DMS53 (cell line): ENCODE data around the gene DCHS2.
"Not testable (repeated sequence)": the region's sequence is repeated elsewhere in the genome, so short reads cannot be mapped to it uniquely, and the experiment has no call there.

Experiments used
- DNase-seq: peaks from one replicate; lab custom pipeline; 2025; lab: John Stamatoyannopoulos, UW

DCHS2 gene

DNA sequence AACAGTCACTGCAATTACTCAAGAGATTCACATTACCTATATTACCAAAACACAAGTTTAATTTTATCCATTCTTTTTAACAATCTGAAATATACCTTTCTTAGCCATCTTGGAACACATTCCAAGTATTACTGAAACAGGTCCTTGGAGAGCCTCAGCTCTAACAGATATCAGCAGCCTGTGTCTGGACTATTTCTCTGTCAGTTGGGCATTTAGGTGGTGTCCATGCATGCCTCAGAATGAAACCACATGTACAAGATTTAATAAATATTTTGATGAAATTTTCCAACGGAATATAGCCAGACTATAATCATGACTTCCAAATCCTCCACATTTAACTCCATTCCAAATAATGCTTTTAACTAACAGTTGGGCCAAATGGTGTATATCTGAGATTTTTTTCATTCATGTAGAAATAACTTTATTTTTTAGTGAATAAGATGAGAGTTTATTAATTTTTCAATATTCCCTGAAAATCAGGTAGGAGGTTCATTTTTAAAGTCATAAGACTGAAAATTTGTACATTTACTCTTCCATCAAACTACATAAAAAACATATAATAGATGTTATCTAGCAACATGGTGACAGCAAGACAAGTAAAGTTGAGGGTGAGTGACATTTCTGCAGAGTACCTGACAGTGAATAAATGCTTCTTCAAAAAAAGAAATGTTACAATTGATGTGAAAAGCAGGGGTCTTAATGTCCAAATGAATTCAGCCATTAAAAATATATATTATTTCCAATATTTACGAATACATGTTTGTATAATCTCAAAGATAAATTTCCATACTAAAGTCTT, 174.2 kb downstream of the DCHS2 start:
- DNase-seq = no peak

DNA sequence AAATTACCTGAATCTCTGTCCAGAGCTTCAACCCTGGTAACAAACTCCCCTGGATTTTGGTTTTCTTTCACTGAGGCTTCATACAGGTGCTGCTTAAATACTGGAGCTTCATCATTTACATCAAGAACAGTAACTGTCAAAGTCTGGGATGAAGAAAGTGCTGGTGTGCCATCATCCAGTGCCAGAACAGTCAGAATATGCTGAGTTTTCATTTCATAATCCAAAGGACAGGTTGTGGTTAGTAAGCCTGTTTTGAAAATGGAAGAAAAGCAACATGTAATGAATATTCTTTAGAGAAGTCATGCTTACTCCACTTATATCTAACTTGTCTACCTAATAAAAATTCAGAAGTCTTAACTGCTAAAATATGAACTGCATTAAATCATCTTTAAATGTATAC, 175.9 kb downstream of the DCHS2 start:
- DNase-seq = no peak

DNA sequence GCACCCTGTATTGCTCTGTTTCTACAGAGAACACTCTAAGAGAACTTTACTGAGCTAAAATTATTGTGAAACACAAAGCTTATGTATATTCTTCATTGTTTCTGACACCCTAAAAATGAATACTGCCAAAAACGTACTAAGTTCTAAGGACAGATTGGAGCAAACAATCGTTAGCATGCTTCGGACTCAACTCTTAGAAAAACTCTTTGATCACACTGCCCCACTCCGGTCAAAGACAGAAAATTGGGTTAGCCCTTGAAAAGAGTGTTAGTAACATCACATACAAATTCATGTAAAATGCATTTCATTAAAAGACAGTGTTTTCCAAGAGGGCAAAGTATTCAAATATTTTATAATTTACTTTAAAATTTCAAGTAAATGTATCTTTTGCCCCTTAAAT, 177.4 kb downstream of the DCHS2 start:
- peak; percentile 14 for DNase-seq

DNA sequence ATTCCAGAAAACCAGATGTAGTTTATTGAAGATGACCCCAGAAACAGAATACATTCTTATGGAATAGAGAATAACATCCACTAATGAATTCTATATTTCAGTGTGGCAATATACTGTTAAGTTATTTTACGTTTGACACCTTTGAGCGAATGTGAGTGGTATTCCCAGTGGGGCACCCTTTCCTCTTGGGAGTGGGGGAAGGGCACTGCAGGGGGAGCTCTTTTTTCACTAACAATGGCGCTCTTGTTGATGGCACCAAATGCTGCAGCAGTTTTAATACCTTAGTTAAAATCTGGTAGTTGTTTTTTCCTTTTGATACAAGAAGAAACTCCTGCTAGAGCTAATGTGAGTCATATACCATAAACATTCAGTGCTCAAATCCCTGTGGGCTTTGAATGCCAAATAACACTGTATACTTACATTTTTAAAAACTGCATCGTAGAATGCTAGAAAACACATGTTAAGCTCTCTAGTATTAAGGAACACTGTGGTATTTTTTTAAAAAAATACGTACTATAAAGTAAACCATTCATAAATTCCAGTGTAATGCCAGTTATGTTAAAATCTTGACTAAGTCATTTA, 178.5 kb downstream of the DCHS2 start:
- DNase-seq = no peak

GRCh38 chr4:154312246-154312645, 179.4 kb downstream of the DCHS2 start:
- no peak for DNase-seq

- no peak for DNase-seq
These were observed 181.0 kb downstream of the DCHS2 start for GRCh38 chr4:154310578-154310977.

DNA sequence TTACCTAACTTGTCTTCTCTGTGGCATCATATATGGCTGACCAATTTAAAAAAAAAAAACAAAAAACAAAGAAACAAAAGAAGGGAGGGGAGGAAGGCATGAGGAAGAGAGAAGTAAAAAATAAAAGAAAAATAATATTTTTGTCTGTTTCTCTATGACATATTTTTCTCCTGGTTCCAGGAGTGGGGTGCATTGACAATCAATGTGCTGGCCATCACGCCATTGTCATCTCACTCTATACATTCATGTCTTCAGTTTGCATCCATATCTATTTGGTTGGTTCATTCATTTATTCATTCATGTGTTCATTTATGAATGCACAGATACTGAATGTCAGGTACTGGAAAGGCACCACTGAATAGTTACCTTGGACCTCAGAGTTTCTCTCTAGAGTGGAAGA, 183.4 kb downstream of the DCHS2 start:
- DNase-seq = no peak

DNA sequence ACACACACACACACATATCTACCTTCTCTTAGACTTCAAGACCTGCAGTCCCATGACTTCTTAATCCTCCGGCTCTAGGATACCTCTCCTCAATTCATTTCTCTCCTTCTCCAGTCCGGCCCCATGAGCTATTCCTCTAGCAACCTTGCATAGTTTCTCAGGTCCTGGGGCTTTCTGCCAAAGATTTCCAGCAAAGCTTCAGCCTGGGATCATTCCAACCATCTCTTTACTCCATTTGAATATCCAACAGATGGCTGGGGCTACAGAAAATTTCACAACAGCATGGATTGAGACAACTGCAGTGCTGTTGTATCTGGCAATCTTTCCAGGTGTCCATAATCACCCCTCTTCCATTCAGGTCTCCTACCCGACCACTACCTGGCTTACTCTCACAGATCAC, 184.1 kb downstream of the DCHS2 start:
- no peak for DNase-seq

DNA sequence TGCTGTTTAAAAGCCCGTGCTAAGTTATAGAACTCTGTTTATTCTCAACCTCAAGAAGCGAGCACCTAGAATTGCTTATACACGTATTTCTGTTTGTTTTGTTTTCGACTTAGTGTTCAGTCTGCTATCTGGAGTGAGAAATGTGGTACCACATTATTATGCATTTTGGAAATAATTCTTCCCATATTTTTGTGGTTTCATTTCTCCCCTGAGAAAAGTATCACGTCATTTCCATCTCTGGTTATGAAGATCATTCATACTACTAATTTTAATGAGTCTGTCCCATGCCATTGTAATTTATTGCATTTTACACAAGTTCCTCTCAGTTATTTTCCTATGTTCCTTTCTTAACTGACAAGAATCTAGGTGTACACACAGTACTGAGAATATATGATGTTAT, 186.0 kb downstream of the DCHS2 start:
- no peak for DNase-seq

DNA sequence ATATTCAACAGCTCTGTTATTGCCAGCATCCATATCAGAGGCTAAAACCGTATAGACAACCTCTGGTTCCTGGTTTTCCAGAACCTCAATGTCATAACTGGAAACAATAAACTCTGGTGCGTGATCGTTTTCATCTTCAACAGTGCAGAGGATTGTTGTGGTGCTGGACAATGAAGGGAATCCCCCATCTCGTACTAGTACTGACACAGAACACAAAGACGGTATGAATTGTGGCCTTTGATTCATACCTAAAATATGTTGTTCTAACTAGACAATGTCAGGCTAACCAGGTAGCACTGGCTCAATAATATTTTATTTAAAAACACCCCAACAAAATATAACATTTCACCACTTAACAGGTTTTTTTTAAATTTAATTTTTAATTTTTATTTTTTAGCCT, 186.9 kb downstream of the DCHS2 start:
- no peak for DNase-seq

GRCh38 chr4:154294652-154295350, 196.8 kb downstream of the DCHS2 start:
- no peak for DNase-seq

GRCh38 chr4:154293427-154293826, 198.2 kb downstream of the DCHS2 start:
- no peak for DNase-seq

DNA sequence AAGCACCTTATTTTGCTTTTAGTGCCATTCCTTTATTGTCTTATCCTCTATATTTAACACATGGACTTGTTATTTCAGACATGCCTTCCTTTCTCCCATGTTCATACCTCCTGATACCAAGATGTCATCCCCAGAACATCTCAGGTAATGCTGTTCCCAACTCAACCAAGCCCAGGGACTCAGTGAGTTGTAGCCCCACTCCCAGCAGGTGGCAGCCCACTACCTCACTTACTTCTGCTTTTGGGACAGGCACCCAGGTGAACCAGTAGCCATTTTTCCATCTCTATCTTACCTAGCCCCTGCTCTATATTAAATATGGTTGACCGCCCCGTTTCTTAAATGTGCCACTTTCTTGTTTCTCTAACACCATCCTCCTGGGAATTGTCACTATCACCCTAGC, 199.0 kb downstream of the DCHS2 start:
- DNase-seq = peak; percentile 11

- no peak for DNase-seq
These were observed 214.4 kb downstream of the DCHS2 start for GRCh38 chr4:154277172-154277571.

- no peak for DNase-seq
These were observed 215.1 kb downstream of the DCHS2 start for GRCh38 chr4:154276496-154276895.

GRCh38 chr4:154254999-154255398, 236.6 kb downstream of the DCHS2 start:
- peak; percentile 15 for DNase-seq

GRCh38 chr4:154234576-154234975, 257.0 kb downstream of the DCHS2 start:
- no peak for DNase-seq

DNA sequence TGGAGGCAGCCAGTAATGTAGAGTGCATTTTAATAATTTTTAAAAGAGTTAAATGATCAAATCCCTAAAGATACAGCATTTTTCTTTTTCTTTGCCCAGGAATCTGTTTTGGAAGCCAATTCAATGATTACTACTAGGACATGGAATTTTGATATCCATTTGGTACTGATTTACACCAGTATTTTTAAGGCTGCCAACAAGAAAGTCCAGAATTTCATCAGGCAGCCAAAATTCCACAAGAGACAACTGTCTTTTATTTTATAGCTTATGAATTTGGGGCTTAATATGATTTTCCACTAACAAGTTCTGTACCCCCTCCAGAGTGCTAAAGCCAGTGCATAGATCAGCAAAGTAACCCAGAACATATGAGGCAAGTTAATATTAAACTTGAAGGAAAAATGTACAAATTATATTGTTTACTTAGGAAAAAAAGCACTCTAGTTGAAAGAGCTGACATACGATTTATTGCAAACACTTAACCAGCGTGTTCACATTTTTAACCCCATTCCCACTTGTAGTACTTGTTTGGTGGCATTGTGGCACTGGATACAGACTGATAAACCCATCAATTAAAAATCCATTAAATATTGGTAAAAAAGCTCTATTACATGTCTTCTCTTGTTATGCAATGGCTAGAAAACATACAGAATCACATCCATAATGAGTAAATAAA, 259.7 kb downstream of the DCHS2 start:
- peak; percentile 43 for DNase-seq

DNA sequence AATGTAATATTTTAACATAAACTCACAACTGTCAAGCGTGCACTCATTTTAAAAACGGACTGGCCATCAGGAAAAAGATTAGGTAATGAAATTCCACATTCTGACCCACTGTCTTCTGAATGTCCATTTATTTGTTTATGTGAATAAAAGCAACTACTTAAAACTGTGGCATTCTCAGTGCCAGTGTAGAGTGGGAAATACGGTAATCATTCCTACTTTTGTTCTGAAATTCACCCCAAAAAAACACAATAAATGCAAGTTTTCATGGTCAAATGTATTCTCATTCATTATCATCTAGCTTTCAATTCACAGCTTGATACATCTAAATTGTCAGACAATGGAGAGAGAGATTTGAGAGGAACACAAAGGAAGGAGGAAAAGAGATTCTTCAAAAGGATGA, 260.9 kb downstream of the DCHS2 start:
- no peak for DNase-seq

DNA sequence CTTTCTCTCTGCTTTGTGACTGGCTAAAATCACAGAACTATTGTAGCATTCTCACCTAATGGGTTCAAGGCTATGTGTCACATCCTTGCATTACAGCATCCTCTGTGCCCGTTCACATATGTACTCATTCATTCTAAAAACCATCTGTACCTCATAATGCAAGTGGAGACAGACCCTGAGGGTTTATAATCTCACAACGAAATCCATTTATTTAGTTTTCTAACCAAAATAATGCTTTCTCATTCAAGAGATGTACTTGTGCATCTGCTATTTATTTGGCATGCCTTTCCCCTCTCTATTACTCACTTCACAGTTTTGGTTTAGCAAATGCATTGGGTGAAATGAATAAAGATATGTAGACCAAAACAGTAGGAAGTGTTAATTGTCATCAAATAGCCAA, 261.5 kb downstream of the DCHS2 start:
- no peak for DNase-seq

DNA sequence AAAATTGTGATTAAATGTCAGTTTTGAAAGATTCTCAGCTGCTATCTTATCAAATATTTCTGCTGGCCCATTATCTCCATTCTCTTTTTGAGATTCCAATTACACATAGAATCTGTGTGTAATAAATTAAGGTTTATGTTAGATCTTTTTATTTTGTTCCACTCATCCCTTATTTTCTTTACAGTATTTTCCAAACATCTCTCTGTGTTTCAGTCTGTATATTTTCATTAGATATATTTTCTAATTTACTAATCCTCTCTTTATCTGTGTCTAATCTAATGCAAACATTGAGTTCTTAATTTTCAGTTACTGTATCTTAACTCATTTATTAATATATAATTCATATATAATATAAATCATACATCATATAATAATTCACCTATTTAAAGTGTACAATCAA, 268.7 kb downstream of the DCHS2 start:
- DNase-seq = no peak

DNA sequence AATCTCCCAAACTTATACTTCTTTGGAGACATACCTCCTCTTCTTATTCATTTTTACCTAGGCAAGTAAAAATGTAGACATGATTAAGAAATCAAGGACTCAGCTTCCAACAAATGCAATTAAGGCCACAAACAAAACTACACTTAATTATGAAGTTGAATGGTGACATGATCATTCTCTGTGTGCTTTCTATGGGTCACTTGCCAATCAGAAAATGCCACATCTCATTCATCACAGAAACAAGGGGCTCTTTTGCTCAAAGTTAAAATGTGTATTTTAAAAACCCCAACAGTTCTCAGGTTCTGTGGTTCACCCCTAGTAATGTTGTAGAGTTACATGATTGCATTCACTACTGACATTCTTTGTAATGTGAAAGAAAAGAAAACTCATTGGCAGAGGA, 273.5 kb downstream of the DCHS2 start:
- DNase-seq = no peak

- not testable (repeated sequence) for DNase-seq
These were observed 274.2 kb downstream of the DCHS2 start for GRCh38 chr4:154217384-154217783.
